NCI-H1092 treated with DMSO at 0.1 percent for 48 hours (cell line): ENCODE data around the gene GDNF.

Source experiments
- DNase-seq: peaks from one replicate; lab custom pipeline; 2025; lab: John Stamatoyannopoulos, UW

GDNF gene

DNA sequence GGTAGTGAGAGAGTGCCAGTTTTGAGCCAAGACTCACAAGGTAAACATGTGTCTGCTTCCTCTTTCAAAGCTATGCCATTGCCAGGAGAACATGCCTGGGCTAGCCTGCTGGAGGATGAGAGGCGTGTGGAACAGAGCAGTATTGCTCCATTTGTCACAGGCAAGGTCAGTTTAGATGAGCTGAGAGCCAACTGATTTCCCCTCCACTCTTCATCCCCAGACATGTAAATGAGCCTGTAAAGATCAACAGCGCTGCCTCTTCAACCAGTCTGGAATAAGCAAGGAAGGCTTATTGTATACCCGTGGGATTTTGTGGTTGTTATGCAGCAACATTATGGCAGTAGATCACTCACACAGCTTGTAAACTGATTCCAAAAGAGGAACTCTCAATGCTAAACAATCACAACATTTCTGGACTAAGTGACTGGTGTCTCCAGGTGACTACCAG, 8.2 kb upstream of the GDNF start:
- DNase-seq = no peak

- DNase-seq = no peak
Observed at GRCh38 chr5:37846786-37847310, 7.0 kb upstream of the GDNF start.

- no peak for DNase-seq
Observed at GRCh38 chr5:37844009-37844408, 4.2 kb upstream of the GDNF start.

- DNase-seq = no peak
Observed at GRCh38 chr5:37842048-37842447, 2.2 kb upstream of the GDNF start.

DNA sequence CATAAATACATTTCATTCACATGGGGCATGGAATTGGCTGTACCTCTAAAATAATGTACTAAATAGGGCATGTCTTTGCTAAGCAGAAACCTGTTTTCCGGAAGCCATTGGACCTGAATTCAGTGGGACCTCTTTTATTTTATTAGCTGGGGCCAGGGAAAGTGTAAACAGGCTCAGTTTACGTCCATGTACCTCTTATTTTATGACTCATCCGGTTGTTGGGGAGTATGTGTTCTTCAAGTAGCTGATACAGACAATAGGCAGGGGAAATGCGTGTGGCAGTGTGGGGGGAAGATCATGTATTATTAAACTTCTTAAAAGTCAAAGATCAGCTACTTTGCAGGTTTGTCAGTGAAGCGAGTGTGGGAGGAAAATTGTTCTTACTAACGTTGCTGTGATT, 1.4 kb upstream of the GDNF start:
- no peak for DNase-seq

GRCh38 chr5:37840053-37841034, 503 bp upstream of the GDNF start:
- no peak for DNase-seq

GRCh38 chr5:37838933-37839341, 904 bp downstream of the GDNF start:
- DNase-seq = no peak

DNA sequence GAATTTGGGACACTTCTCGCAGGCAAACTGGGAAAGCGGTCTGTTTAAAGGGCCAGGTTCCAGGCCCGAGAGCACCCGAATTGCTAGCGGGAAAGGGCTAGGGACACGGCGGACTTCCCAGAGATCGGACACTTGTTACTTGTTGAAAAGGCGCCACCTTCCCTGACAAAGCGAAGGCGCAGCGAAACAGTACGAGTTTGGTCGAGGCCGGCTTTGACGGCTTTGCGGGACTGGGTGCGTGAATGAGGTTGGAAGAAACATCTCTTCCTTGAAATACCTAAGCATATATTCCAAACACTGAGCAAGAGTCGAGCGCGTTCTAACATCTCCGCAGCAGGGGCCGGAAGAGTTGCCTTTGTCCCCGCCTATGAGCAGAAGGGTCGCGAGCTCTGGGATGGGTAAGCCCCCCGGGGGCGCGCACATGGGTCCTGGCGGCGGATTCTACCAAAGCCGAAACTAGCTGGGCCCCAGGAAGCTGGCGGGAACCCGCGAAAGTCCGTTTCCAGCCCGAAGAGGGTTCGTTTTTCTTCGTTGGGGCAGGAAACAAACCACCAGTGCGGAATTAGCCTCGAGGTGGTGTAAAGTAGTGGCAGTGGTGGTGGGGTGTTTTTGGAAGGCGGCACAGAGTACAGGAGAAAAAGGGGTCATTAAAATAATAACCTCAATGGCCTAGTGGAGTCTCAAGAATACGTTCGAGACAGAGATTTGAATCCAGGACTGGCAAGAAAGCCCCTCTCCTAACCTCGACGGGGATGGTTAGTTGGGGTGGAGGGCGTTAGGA, 1.5 kb downstream of the GDNF start:
- no peak for DNase-seq

DNA sequence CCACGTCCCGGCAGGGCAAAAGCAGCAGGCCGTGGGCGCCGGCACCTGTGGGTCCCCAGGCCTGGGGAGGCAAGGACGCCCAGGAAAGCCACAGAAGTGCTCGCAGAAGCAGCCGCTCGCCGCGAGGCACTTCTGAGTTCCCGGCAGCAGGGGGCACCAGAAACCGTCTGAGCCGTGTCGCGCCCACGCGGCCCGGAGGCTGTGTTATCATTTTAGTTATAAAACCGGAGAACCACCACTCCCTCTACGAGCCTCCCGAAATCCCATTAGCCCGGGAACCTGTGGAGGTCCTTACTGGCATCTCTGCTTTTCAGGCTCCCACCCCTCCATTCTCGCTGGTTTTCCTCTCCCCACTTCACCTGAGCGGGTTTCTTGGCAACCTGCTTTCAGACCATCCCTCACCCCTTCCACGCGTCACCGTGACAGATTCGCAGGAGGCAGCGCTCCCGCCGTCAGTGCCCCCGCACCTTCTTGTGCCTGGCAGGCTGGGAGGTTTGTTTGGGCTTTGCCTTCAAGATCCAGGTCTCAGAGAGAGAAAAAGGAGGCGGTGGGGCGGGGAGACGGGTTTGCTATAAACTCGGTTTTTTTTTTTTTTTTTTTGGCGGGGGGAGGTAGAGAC, 2.3 kb downstream of the GDNF start:
- DNase-seq = peak; percentile 28

DNA sequence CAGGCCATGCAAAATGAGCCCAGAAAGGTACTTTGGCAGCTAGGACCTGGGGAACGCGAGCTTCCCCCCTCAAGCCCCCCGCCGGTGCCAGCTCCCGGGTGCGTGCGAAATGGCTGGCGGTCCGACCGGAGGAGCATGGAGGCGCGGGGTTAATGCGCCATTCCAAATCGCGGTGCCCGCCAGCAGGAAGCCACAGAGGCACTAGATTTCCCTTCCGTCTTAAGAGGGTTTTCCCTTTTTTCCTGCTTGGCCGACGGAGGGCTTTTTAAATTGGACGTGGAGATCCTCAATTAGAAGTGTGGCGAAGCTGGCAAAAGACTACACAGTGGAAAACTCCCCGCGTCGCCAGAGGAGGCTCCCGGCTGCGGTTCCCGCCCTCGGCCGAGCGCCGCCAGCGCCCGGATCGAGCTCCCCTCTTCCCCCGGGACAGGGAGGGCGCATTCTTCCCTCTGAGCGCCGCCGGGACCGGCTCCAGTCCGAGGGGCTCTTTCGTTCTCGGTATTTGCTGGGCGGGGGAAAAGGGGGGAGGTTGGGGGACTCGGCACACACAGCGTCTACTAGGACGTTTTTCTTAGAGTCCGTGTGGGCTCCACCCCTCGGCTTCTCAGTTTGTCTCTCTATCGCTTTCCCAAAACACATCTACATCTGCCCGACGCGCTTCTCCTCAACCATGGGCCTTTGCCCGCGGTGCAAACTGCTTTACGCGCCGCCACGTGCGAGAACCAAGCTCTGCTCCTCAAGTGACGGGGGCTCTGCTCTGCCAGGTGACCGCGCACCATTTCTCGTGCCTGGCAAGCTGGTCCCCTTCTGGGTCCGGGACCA, 3.0 kb downstream of the GDNF start:
- no peak for DNase-seq

DNA sequence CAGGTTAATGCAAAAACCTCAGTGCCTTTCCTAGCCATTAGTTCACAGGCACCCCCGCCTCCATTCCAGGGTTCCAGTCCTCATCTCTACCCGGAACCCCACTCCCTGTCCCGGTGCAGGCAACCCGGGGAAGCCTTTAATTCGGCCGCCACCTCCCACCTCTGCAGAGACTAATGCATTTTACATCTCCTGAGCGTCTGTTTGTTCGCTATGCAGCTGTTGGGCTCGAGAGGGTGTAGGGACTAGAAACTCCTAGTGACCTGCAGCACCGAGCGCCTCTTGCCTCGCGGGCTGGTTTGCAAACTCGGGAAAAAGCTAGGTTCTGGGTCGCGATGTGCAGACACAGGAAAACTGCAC, 3.6 kb downstream of the GDNF start:
- no peak for DNase-seq

DNA sequence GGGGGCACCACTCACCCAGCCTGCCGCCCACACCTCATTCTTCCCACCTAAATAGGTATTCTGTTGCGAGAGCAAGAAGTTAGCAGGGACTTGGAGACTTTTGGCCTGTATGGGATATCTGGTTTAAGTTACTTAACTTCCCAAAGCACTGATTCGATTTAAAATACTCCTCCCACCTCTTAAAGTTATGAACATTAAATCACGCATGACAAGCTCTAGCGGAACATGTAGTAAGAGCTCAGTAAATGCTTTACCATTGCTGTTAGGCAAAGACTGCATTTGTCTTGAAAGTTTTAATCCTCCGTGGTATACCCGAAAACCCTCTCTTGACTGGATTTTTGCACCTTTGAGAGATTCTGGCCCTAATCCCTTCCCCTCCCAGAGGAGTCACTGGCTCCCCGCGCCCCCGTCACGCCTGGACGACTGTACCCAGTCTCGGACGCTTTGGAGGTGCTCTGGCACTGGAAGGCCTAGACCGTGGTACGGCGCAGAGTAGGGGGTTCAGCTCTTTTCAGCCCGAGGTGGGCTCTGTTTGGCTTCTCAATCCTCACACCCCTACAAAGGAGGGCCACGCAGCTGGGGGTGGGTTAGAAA, 4.4 kb downstream of the GDNF start:
- DNase-seq = no peak

DNA sequence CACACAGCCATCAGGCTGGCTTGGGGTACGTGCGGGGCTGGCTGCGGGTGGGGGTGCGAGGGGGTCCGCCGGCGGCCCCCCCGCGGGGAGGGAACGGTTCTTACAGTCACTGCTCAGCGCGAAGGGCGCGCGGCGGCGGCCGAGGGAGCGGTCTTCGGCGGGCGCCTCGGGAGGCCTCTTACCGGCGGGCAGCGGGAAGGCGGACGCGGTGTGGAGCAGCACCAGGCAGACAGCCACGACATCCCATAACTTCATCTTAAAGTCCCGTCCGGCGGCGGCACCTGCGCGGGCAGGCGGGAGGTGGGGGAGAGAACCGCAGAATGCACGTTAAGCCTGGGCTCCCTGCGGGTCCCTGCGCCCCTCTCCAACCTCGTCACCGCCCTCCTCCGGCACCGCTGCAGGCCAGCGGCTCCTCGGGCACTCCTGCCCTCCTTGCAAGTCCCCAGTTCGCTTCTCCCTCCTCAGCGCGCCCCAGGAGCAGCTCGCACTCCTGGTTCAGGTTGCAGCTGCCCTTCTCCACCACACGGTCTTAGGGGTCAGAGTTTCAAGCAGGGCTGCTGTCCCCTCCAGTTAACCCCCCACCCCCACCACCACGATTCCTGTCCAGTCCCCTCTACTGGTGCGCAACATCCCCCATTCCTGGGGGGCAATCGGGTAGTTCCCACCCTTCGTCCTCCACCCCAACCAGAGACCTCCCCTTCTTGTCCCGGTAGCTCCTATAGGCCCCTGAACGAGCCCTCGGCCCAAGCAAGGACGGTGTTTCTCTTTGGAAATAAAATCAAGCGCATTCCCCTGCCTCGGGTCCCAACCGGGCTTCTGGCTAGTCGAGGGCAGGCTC, 5.1 kb downstream of the GDNF start:
- DNase-seq = peak; percentile 22

- DNase-seq = no peak
Observed at GRCh38 chr5:37833990-37834389, 5.9 kb downstream of the GDNF start.

DNA sequence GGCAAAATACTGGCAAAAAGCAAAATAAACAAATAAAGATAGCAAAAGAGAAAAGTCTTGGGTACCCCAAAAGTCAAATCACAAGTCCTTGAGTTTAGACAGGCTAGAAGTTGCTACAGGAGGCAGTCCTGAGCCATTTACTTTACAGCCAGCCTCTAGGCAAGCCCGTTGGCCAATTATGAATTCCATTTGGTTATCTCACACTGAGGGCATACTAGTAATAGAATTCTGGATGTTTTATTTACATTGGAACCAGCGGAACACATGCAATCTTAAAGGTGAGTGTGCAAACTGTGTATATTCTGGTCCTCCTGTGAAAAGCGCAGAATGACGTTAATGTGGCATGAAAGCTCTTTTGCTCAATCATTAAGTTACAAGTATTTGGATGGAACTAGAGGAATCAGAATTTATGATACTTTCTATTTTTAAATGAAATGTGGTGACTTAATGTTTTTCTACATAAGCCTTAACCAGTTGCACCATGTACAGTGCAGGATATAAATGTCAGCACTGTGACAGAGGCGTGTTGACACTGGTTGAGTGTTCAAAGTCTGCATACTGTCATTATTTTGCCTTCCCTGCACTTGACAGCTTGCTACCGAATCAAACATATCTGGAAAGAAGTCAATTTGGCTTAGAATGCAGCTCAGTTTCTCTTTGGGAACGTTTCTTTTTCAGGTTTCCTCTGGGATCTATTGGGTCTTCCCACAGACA, 7.9 kb downstream of the GDNF start:
- no peak for DNase-seq

DNA sequence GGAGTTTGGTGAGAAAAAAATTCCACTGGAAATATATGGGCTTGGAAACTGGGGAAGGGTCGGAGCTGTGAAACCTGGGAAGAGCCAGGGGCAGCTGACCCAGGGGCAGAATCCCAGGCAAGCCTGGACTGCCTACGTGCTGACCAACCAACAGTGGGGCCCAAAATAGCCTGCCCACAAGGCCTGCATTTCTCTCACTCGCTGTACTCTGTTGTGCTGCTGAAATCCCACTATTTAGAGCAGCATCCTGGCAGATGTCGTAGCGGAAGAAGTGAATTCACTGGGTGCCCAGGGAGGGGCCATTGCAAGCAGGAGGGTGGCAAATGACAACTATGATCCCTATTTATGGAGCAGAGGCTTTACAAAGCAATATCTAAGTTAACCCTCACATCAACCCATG, 9.5 kb downstream of the GDNF start:
- no peak for DNase-seq

DNA sequence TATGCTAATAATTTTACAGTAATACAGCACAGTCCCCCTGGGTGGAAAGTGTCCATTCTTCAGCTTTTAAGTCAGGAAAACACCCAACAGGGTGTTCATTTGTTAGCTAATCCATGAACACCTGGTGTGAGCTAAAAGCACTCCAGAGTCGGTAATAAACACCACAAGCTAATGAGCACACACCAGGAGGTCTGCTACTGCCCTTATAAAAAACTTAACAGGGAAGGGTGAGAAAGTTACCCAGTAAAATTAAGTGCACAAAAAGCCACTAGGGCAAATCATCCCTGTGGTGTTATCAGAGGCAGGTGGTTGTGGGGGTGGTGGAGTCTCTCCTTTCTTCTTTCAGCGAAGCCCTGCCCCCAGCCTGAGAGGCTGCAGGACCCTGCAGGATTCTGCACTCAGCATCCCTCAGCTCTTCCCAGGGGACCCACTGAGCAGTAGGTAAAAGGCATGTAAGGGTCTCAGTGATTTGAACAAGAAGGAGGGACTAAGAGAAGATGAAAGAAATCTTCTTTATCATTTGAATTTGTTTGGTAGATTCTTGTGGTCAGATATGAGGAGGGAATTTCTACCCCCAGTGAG, 14.4 kb downstream of the GDNF start:
- peak; percentile 62 for DNase-seq

GRCh38 chr5:37823433-37824152, 16.2 kb downstream of the GDNF start:
- DNase-seq = no peak
